Measurements from ENCODE around the gene ITGB8. TPM values are rescaled to one million over a fixed set of nuclear protein-coding genes. Genes with fewer than 3 reads are reported as not detected.

Gene ITGB8
- total RNA-seq, 4 donors from 2014 or later, result 3.9 to 70.2 (median 16.5) TPM

- TF ChIP-seq CTCF (IDR thresholded peaks at IDR 0.05), result no peak
- DNase-seq (ENCODE audit: low spot score), result no peak
- no peak for ATAC-seq (ENCODE audit: low FRiP score)
Measured at GRCh38 chr7:20393021-20393610, 62.4 kb downstream of the ITGB8 start.

GRCh38 chr7:20393616-20394015 is 62.9 kb downstream of the ITGB8 start:
- TF ChIP-seq CTCF (IDR thresholded peaks at IDR 0.05), result no peak
- ATAC-seq (ENCODE audit: low FRiP score), result no peak
- DNase-seq (ENCODE audit: low spot score), result no peak

DNA sequence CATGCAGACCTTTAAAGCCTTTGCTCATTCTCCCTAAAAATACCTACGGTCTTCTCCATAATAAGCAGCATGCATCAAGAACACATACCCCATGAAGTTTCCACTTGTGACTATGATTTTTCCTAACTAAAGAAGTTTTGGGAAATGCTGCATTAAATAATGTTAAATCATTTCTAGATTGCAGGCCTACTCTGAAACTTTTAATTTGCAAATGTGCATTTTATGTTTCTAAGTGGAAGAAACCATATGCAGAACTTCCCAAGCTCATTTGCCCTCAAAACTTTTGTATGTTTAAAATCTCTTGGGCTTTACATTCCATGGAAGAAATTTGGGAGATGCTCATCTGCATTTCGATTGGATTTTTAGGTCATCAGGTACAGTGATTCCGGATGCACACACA is 63.6 kb downstream of the ITGB8 start:
- ATAC-seq (ENCODE audit: low FRiP score), result no peak
- no peak for DNase-seq (ENCODE audit: low spot score)
- no peak for TF ChIP-seq CTCF (IDR thresholded peaks at IDR 0.05)

GRCh38 chr7:20395104-20395503 is 64.4 kb downstream of the ITGB8 start:
- no peak for DNase-seq (ENCODE audit: low spot score)
- TF ChIP-seq CTCF (IDR thresholded peaks at IDR 0.05), result no peak
- no peak for ATAC-seq (ENCODE audit: low FRiP score)

DNA sequence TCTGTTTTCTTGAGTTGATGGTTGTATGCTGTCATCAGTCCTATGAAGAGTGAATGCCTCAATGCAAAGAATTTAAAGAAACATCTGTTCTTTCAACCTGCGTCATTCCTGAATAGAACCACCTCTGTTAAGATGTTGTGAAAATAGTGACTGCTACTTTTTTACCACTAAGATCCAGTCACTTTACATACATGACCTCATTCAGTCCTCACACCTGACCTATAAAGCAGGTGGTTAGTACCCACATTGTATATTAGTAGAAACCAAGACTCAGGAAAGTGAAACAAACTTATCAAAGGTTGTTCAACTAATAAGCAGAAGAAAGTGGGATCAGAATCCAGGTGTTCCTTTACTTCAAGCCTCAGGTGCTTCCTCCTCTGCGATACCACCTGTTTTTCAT is 64.8 kb downstream of the ITGB8 start:
- ATAC-seq (ENCODE audit: low FRiP score) (no peak), DNase-seq (ENCODE audit: low spot score) (no peak)
- no peak for TF ChIP-seq CTCF (IDR thresholded peaks at IDR 0.05)

- no peak for ATAC-seq (ENCODE audit: low FRiP score)
- TF ChIP-seq CTCF (IDR thresholded peaks at IDR 0.05), result no peak
Measured at GRCh38 chr7:20399521-20399920, 68.8 kb downstream of the ITGB8 start.

GRCh38 chr7:20401861-20402746 is 71.4 kb downstream of the ITGB8 start:
- no peak for TF ChIP-seq CTCF (IDR thresholded peaks at IDR 0.05)
- DNase-seq (ENCODE audit: low spot score), result no peak
- ATAC-seq (ENCODE audit: low FRiP score), result no peak

More at GRCh38 chr7:20399521-20399920, 68.8 kb downstream of the ITGB8 start:
- DNase-seq (ENCODE audit: low spot score), result no peak
